H1 (cell line): ENCODE results near the gene MBD4. TPM values are rescaled to one million over a fixed set of nuclear protein-coding genes. Genes with fewer than 3 reads are reported as not detected.

Source experiments
- CTCF ChIA-PET: fragments of 300-600 bp; sonication (Branson Sonifier 250); formaldehyde crosslinking; loops from one replicate; lab custom pipeline; 2021; ENCODE audit not compliant: partially characterized antibody; lab: Charles Lee
- POLR2A ChIA-PET: fragments of 300-600 bp; sonication (Branson Sonifier 250); formaldehyde crosslinking; loops from one replicate; lab custom pipeline; 2021; ENCODE audit warnings: inconsistent platforms; ENCODE audit not compliant: partially characterized antibody; lab: Charles Lee
- DNase-seq, 2 experiments: peaks; one replicate each; pipeline versions ENCODE4 v3.0.0 to v3.0.0-alpha.2; 2010 to 2022; ENCODE audit warnings: low spot score in 2 of 2, low read depth in 1 of 2, mixed read lengths in 1 of 2
- FAIRE-seq: peaks from 2 replicates; lab custom pipeline; 2011; peaks lifted over from hg19 to GRCh38; lab: Jason Lieb, UNC
- H2AFZ ChIP-seq: 2 replicates; pipeline ENCODE4 v1.8.1; 2012; ENCODE audit warnings: low read length, inconsistent platforms
- H2AK5ac ChIP-seq: 2 replicates; pipeline ENCODE4 v1.6.1; 2013; ENCODE audit warnings: low read depth, low read length
- H2BK120ac ChIP-seq: replicated peaks from 2 replicates; pipeline ENCODE3; 2013; ENCODE audit warnings: low read depth, low read length, inconsistent platforms
- H2BK12ac ChIP-seq: 2 replicates; pipeline ENCODE4 v1.6.1; 2013; ENCODE audit warnings: low read depth, low read length
- H2BK15ac ChIP-seq: 2 replicates; pipeline ENCODE4 v1.6.1; 2013; ENCODE audit warnings: low read length
- H2BK20ac ChIP-seq: 2 replicates; pipeline ENCODE4 v1.6.1; 2013; ENCODE audit warnings: low read length
- H2BK5ac ChIP-seq: 2 replicates; pipeline ENCODE4 v1.6.1; 2013; ENCODE audit warnings: low read depth, low read length
- H3K14ac ChIP-seq: 2 replicates; pipeline ENCODE4 v1.6.1; 2013; ENCODE audit warnings: inconsistent platforms; ENCODE audit not compliant: insufficient read length
- H3K18ac ChIP-seq: 2 replicates; pipeline ENCODE4 v1.6.1; 2013; ENCODE audit warnings: low read length; ENCODE audit errors: extremely low read depth
- H3K23ac ChIP-seq: 2 replicates; pipeline ENCODE4 v1.6.1; 2013; ENCODE audit warnings: inconsistent platforms; ENCODE audit not compliant: insufficient read length
- H3K23me2 ChIP-seq: 2 replicates; pipeline ENCODE4 v1.6.1; 2013; ENCODE audit warnings: low read depth, low read length
- H3K27ac ChIP-seq: 2 replicates; pipeline ENCODE4 v1.6.1; 2011; ENCODE audit warnings: low read depth, low read length, inconsistent platforms
- H3K27me3 ChIP-seq, 4 experiments: replicated peaks in 1 of 4; 1 replicate in 1 of 4; 2 replicates in 3 of 4; pipeline versions ENCODE4 v1.6.1 to v1.8.1; 2011 to 2013; ENCODE audit warnings: low read length in 3 of 4, mild to moderate bottlenecking in 3 of 4, inconsistent platforms in 2 of 4, mixed read lengths in 2 of 4, moderate library complexity in 1 of 4; ENCODE audit not compliant: control insufficient read depth in 3 of 4, insufficient read depth in 3 of 4; ENCODE audit errors: extremely low read depth in 1 of 4
- H3K36me3 ChIP-seq, 4 experiments: 2 replicates each; pipeline versions ENCODE4 v1.6.1 to v1.8.1; 2011 to 2013; ENCODE audit warnings: mild to moderate bottlenecking in 4 of 4, low read length in 3 of 4, moderate library complexity in 2 of 4, control low read depth in 1 of 4, inconsistent platforms in 1 of 4; ENCODE audit not compliant: insufficient read depth in 4 of 4, control insufficient read depth in 2 of 4
- H3K4ac ChIP-seq: replicated peaks from 2 replicates; pipeline ENCODE3; 2013; ENCODE audit warnings: low read length, low read depth, mixed read lengths, inconsistent platforms; ENCODE audit not compliant: insufficient read length
- H3K4me1 ChIP-seq, 4 experiments: replicated peaks in 1 of 4; 1 replicate in 1 of 4; 2 replicates in 3 of 4; pipeline versions ENCODE4 v1.6.1 to v1.8.1; 2011 to 2013; ENCODE audit warnings: low read length in 3 of 4, inconsistent platforms in 2 of 4, mixed read lengths in 1 of 4; ENCODE audit not compliant: insufficient read depth in 4 of 4, control insufficient read depth in 3 of 4
- H3K4me2 ChIP-seq, 2 experiments: 2 replicates each; pipeline versions ENCODE4 v1.6.1 to v1.8.1; 2011 to 2013; ENCODE audit warnings: low read depth in 2 of 2, low read length in 2 of 2, control low read depth in 1 of 2, inconsistent platforms in 1 of 2, mild to moderate bottlenecking in 1 of 2; ENCODE audit not compliant: insufficient read depth in 1 of 2
- H3K4me3 ChIP-seq, 4 experiments: fragments of 200-600, 300-600 bp in 1 of 4; sonication (generic), shearing (Covaris generic), sonication (Bioruptor Twin) in 1 of 4; 2 replicates each; pipeline versions ENCODE4 v1.5.1 to v1.8.1; 2011 to 2016; ENCODE audit warnings: low read length in 4 of 4, low read depth in 3 of 4, control low read depth in 2 of 4, inconsistent platforms in 2 of 4, mild to moderate bottlenecking in 2 of 4, mixed read lengths in 1 of 4, moderate library complexity in 1 of 4; ENCODE audit not compliant: insufficient read depth in 2 of 4; ENCODE audit errors: extremely low read depth in 1 of 4
- H3K56ac ChIP-seq: replicated peaks from 2 replicates; pipeline ENCODE3; 2013; ENCODE audit warnings: low read depth, mild to moderate bottlenecking, mixed read lengths, low read length, inconsistent platforms; ENCODE audit not compliant: insufficient read length
- H3K79me1 ChIP-seq: 2 replicates; pipeline ENCODE4 v1.6.1; 2013; ENCODE audit warnings: low read depth, low read length, control low read depth
- H3K79me2 ChIP-seq, 2 experiments: 2 replicates each; pipeline versions ENCODE4 v1.6.1 to v1.8.1; 2012 to 2013; ENCODE audit warnings: low read length in 2 of 2, mild to moderate bottlenecking in 2 of 2, inconsistent platforms in 1 of 2; ENCODE audit not compliant: insufficient read depth in 2 of 2, control insufficient read depth in 1 of 2
- H3K9ac ChIP-seq, 4 experiments: replicated peaks in 1 of 4; 1 replicate in 1 of 4; 2 replicates in 3 of 4; pipeline versions ENCODE4 v1.6.1 to v1.8.1; 2011 to 2013; ENCODE audit warnings: low read depth in 3 of 4, low read length in 3 of 4, control low read depth in 2 of 4, mild to moderate bottlenecking in 2 of 4, moderate library complexity in 2 of 4, inconsistent platforms in 1 of 4; ENCODE audit errors: extremely low read depth in 1 of 4
- H3K9me3 ChIP-seq, 2 experiments: 2 replicates each; pipeline versions ENCODE4 v1.6.1 to v1.8.1; 2012 to 2013; ENCODE audit warnings: mild to moderate bottlenecking in 2 of 2, moderate library complexity in 2 of 2, control low read depth in 1 of 2, inconsistent platforms in 1 of 2, low read depth in 1 of 2, low read length in 1 of 2, mixed read lengths in 1 of 2; ENCODE audit not compliant: insufficient read depth in 2 of 2
- H4K20me1 ChIP-seq, 2 experiments: replicated peaks in 1 of 2; 2 replicates each; pipeline versions ENCODE3 to v1.8.1; 2011 to 2013; ENCODE audit warnings: inconsistent platforms in 2 of 2, low read length in 2 of 2, mild to moderate bottlenecking in 1 of 2; ENCODE audit not compliant: insufficient read depth in 2 of 2, control insufficient read depth in 1 of 2
- H4K5ac ChIP-seq: 2 replicates; pipeline ENCODE4 v1.6.1; 2013; ENCODE audit warnings: low read length, low read depth, mixed read lengths, inconsistent platforms; ENCODE audit not compliant: insufficient read length
- H4K8ac ChIP-seq: 2 replicates; pipeline ENCODE4 v1.8.0; 2013; ENCODE audit warnings: mild to moderate bottlenecking, moderate library complexity, low read length, inconsistent platforms; ENCODE audit not compliant: insufficient read depth; ENCODE audit errors: extremely low read depth
- H4K91ac ChIP-seq: replicated peaks from 2 replicates; pipeline ENCODE3; 2013; ENCODE audit warnings: low read length, mixed read lengths, inconsistent platforms; ENCODE audit not compliant: insufficient read length
- ATF3 ChIP-seq: IDR thresholded peaks from 2 replicates; pipeline ENCODE4 v1.6.1; 2011; ENCODE audit warnings: low read depth, mild to moderate bottlenecking, low read length; ENCODE audit not compliant: insufficient read depth
- BACH1 ChIP-seq: IDR thresholded peaks from 2 replicates; pipeline ENCODE4 v1.6.1; 2012; ENCODE audit warnings: low read length, improper control_type of control experiment
- EP300 ChIP-seq, 2 experiments: IDR thresholded peaks; 1 replicate in 1 of 2; 2 replicates in 1 of 2; pipeline ENCODE4 v1.6.1; 2011 to 2012; ENCODE audit warnings: low read depth in 2 of 2, low read length in 2 of 2, mild to moderate bottlenecking in 2 of 2, borderline replicate concordance in 1 of 2, inconsistent platforms in 1 of 2, moderate library complexity in 1 of 2
- HDAC2 ChIP-seq, 2 experiments: fragments of 300-600 bp in 1 of 2; sonication (generic) in 1 of 2; IDR thresholded peaks; 2 replicates each; pipeline ENCODE4 v1.6.1; 2011 to 2012; ENCODE audit warnings: low read depth in 2 of 2, low read length in 2 of 2, mild to moderate bottlenecking in 2 of 2, moderate library complexity in 2 of 2, borderline replicate concordance in 1 of 2, inconsistent platforms in 1 of 2
- HDAC6 ChIP-seq: IDR thresholded peaks from one replicate; pipeline ENCODE4 v1.7.1; 2012; ENCODE audit warnings: low read depth, mild to moderate bottlenecking, inconsistent platforms, low read length, moderate library complexity
- JUN ChIP-seq: IDR thresholded peaks from 2 replicates; pipeline ENCODE4 v1.6.1; 2011; ENCODE audit warnings: low read depth, mild to moderate bottlenecking, improper control_type of control experiment, low read length
- KDM5A ChIP-seq: fragments of 200-600 bp; IDR thresholded peaks from 2 replicates; pipeline ENCODE4 v1.7.1; 2012; ENCODE audit warnings: mild to moderate bottlenecking, low read length, inconsistent platforms, mixed read lengths
- POLR2A ChIP-seq, 2 experiments: IDR thresholded peaks; 1 replicate in 1 of 2; 2 replicates in 1 of 2; pipeline ENCODE4 v1.6.1; 2011; ENCODE audit warnings: low read depth in 2 of 2, low read length in 2 of 2, mild to moderate bottlenecking in 2 of 2; ENCODE audit errors: control extremely low read depth in 1 of 2
- POLR2AphosphoS5 ChIP-seq: IDR thresholded peaks from 2 replicates; pipeline ENCODE4 v1.6.1; 2011; ENCODE audit warnings: low read depth, low read length
- POU5F1 ChIP-seq: IDR thresholded peaks from 2 replicates; pipeline ENCODE4 v1.6.1; 2011; ENCODE audit warnings: low read depth, mild to moderate bottlenecking, low read length, moderate library complexity
- RFX5 ChIP-seq: IDR thresholded peaks from 2 replicates; pipeline ENCODE4 v1.6.1; 2011; ENCODE audit warnings: low read depth, low read length, improper control_type of control experiment, borderline replicate concordance
- TAF7 ChIP-seq: optimal IDR thresholded peaks from 2 replicates; pipeline ENCODE3; 2011; ENCODE audit warnings: low read depth, mild to moderate bottlenecking, inconsistent platforms, low read length, moderate library complexity, borderline replicate concordance
- TBP ChIP-seq: IDR thresholded peaks from 2 replicates; pipeline ENCODE4 v1.6.1; 2011; ENCODE audit warnings: low read depth, low read length, improper control_type of control experiment
- TEAD4 ChIP-seq: IDR thresholded peaks from 2 replicates; pipeline ENCODE4 v1.6.1; 2012; ENCODE audit warnings: low read depth, low read length, inconsistent platforms, mixed read lengths
- WGBS, 2 experiments: shearing (Covaris generic) in 1 of 2; methylation state at CpG; one replicate each; pipeline versions ENCODE4 v1.1.6 to v1.1.7; 2013 to 2015; ENCODE audit warnings: low lambda C conversion rate in 2 of 2, mixed read lengths in 2 of 2, inconsistent platforms in 1 of 2, low coverage in 1 of 2, missing lambda C conversion rate in 1 of 2; ENCODE audit not compliant: insufficient replicate concordance in 2 of 2, insufficient coverage in 1 of 2, insufficient read length in 1 of 2; ENCODE audit errors: extremely low coverage in 1 of 2, missing lambda C conversion rate in 1 of 2; 5-methylcytosine and 5-hydroxymethylcytosine counted together
- polyA plus RNA-seq, 7 experiments: library from polyadenylated mRNA; depleted of rRNA in 3 of 7; stranded (reverse) in 5 of 7; unstranded in 2 of 7; fragments of >200 nt in 5 of 7; fragments of 200-250 nt in 2 of 7; gene quantifications; 1 replicate in 5 of 7; 2 replicates in 1 of 7; 4 replicates in 1 of 7; pipeline versions ENCODE4 v1.2.1 to v1.2.3, GENCODE V29; 2011 to 2013; ENCODE audit warnings: missing spikeins in 2 of 7, mixed read lengths in 2 of 7
- total RNA-seq: library from RNA; stranded (reverse); fragmentation: NEBNext Ultra II Directional; extraction: Animal tissue kit (Norgen Biotek cat#: 25700); gene quantifications from 2 replicates; pipeline ENCODE4 v1.2.1, GENCODE V29; 2021

MBD4 gene
- total and polyA plus RNA-seq, 2 of the 8 experiments (the other 6 are each of a cell fraction or from before 2014, with no cell fraction given), result 11.2 to 35.8 TPM

DNA sequence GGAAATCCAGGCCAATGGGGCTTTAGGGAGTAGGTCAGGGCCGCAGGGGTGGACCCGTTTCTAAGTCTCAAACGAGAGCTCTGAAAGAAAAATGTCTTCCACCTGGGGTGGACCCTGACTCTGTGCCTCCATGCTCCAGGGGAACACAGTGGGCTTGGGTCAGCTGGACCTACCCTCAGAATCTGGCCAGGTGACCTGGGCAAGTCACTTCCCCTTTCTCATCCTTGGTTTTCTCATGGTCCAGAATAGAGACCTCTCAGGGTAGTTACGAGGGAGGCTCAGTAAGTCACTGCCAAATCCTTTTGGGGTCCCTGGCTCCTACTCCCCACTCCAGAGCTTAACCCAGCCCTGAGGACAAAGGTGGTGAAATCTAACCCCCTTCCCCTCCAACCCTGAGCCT is 37.1 kb downstream of the MBD4 start:
- no peak for DNase-seq
- Histone ChIP-seq H3K9me3 (no peaks in the 10 kb centered on the region), H3K4me1 (peaks cover 0 to 4% (median 0%) of the 10 kb centered on the region in 4 experiments; a peak in 3 of 7 replicates), H3K27ac (no peak overlapping the region), H3K36me3 (no peaks in the 10 kb centered on the region), H3K9ac (no peak overlapping the region), H2BK20ac (no peak overlapping the region), H3K4me2 (no peak overlapping the region), H3K23me2 (no peaks in the 10 kb centered on the region; the same call in 1 of the 2 replicates), H3K23ac (no peak overlapping the region), H3K18ac (no peak overlapping the region), H3K4me3 (no peak overlapping the region), H2BK5ac (no peak overlapping the region), H4K8ac (no peak overlapping the region), H2BK15ac (no peak overlapping the region), H3K27me3 (no peaks in the 10 kb centered on the region; a peak in 1 of 7 replicates), H3K4ac (no peak overlapping the region), H3K56ac (no peak overlapping the region), H4K20me1 (peaks cover 0 to 3% of the 10 kb centered on the region in 2 experiments), H2AFZ (no peak overlapping the region), H3K79me1 (peaks cover 2% of the 10 kb centered on the region), H2BK12ac (no peak overlapping the region), H3K14ac (no peak overlapping the region), H4K91ac (no peak overlapping the region), H4K5ac (no peak overlapping the region), H3K79me2 (peaks cover 12 to 17% of the 10 kb centered on the region in 2 experiments), H2AK5ac (no peak overlapping the region), H2BK120ac (no peak overlapping the region)
- 77% methylated on average over 4 of the region's 4 CpGs; no CpG with 5 or more reads in 1 of the 2 experiments for WGBS, 2 experiments
- ChIA-PET CTCF (interaction anchor here (1.3 to 9.2 kb wide), 4 partner anchors 18 to 81 kb away, joined by 3 to 58 read pairs (median 5); no protein-coding TSS in a partner anchor), POLR2A (interaction anchor here (1.4 to 1.5 kb wide), 2 partner anchors 19 to 86 kb away, joined by 4 to 5 read pairs; no protein-coding TSS in a partner anchor)
- FAIRE-seq, result no peak
- TF ChIP-seq JUN (no peak), POU5F1 (no peak), POLR2A (IDR thresholded peaks at IDR 0.05; ENCODE audit: control extremely low read depth in 1 of 2, low read depth in 2 of 2, low read length in 2 of 2) (no peak), KDM5A (no peak), POLR2AphosphoS5 (no peak), EP300 (IDR thresholded peaks at IDR 0.05; ENCODE audit: borderline replicate concordance in 1 of 2, low read depth in 2 of 2, low read length in 2 of 2) (no peak), BACH1 (no peak), TAF7 (no peak), ATF3 (no peak), RFX5 (no peak), TEAD4 (no peak), TBP (no peak), HDAC6 (no peak), HDAC2 (IDR thresholded peaks at IDR 0.05; ENCODE audit: borderline replicate concordance in 1 of 2, low read depth in 2 of 2, low read length in 2 of 2) (no peak)
